Upper lobe of left lung (tissue), 6 donors: ENCODE results near the gene OOSP1. TPM values are rescaled to one million over a fixed set of nuclear protein-coding genes. Genes with fewer than 3 reads are reported as not detected.

ENCODE experiments used
- ATAC-seq, 2 donors: fragments of 200-7000 bp; cut with Tn5 transposase; one replicate each; pipeline ENCODE4 v1.9.1; 2022; ENCODE audit warnings: mild to moderate bottlenecking in 2 of 2, moderate library complexity in 2 of 2; ENCODE audit not compliant: low FRiP score in 2 of 2
- DNase-seq, 2 donors: peaks; one replicate each; pipeline ENCODE4 v3.0.0-alpha.2; 2019 to 2020
- H3K27ac ChIP-seq, 4 donors: fragments of 200-600 bp; sonication (generic); one replicate each; pipeline ENCODE4 v1.5.1; 2016 to 2019
- H3K27me3 ChIP-seq, 4 donors: fragments of 200-600 bp; sonication (generic); one replicate each; pipeline ENCODE4 v1.5.1; 2017 to 2019
- H3K36me3 ChIP-seq, 4 donors: fragments of 200-600 bp; sonication (generic); one replicate each; pipeline ENCODE4 v1.5.1; 2016 to 2019
- H3K4me1 ChIP-seq, 4 donors: fragments of 200-600 bp; sonication (generic); one replicate each; pipeline ENCODE4 v1.5.1; 2018 to 2019
- H3K4me3 ChIP-seq, 4 donors: fragments of 200-600 bp; sonication (generic); one replicate each; pipeline ENCODE4 v1.5.1; 2017 to 2019; ENCODE audit warnings: mild to moderate bottlenecking in 2 of 4, moderate library complexity in 1 of 4
- H3K9me3 ChIP-seq, 4 donors: fragments of 200-600 bp; sonication (generic); one replicate each; pipeline ENCODE4 v1.5.1; 2018 to 2019
- CTCF ChIP-seq, 6 experiments: fragments of 450-650 bp in 4 of 6; fragments of 200-600 bp in 2 of 6; sonication (generic) in 2 of 6; IDR thresholded peaks; one replicate each; pipeline ENCODE4 v1.5.1; 2016 to 2019; ENCODE audit warnings: antibody characterized with exemption in 6 of 6
- EP300 ChIP-seq, 4 donors: sonication (generic); formaldehyde crosslinking; IDR thresholded peaks; one replicate each; pipeline ENCODE4 v1.5.1; 2017; ENCODE audit warnings: antibody characterized with exemption in 4 of 4, control low read depth in 2 of 4
- POLR2A ChIP-seq, 4 donors: fragments of 450-650 bp; IDR thresholded peaks; one replicate each; pipeline ENCODE4 v1.5.1; 2016 to 2017; ENCODE audit warnings: antibody characterized with exemption in 4 of 4, mild to moderate bottlenecking in 2 of 4
- POLR2AphosphoS5 ChIP-seq, 2 donors: sonication (generic); formaldehyde crosslinking; IDR thresholded peaks; one replicate each; pipeline ENCODE4 v1.5.1; 2017; ENCODE audit warnings: antibody characterized with exemption in 2 of 2
- WGBS, 2 donors: methylation state at CpG; one replicate each; pipeline ENCODE4 v1.1.5; 2017 to 2018; 5-methylcytosine and 5-hydroxymethylcytosine counted together
- total RNA-seq, 6 donors: library from RNA; depleted of rRNA in 4 of 6; stranded (reverse); fragments of >200 nt in 4 of 6; gene quantifications; one replicate each; pipeline versions ENCODE4 v1.1.0 to v1.2.1, GENCODE V29; 2016 to 2021
- donor health status: DM: no; HTN: no; CAD: no; lungs with moderate emphysema.
- donor health status: DM: no; HTN: yes; CAD: no; lungs with severe emphysema.

Gene OOSP1
- total RNA-seq, 6 donors from 2014 or later = 0.91 TPM; not detected in 5

GRCh38 chr11:59990421-59990820 is 52.2 kb downstream of the OOSP1 start:
- no peaks in the 10 kb centered on the region for H3K36me3 ChIP-seq
- H3K4me1 ChIP-seq = no peaks in the 10 kb centered on the region
- no peak for ATAC-seq
- H3K27me3 ChIP-seq = no peaks in the 10 kb centered on the region
- no peaks in the 10 kb centered on the region for H3K9me3 ChIP-seq
- no peak overlapping the region for H3K27ac ChIP-seq
- H3K4me3 ChIP-seq = no peak overlapping the region
- 80 to 93% methylated on average over 1 of the region's 1 CpG for WGBS, 2 donors
- DNase-seq = no peak
- no peak for TF ChIP-seq EP300 (IDR thresholded peaks at IDR 0.05)
- TF ChIP-seq CTCF (IDR thresholded peaks at IDR 0.05) = no peak
- TF ChIP-seq POLR2A (IDR thresholded peaks at IDR 0.05) = no peak
- TF ChIP-seq POLR2AphosphoS5 (IDR thresholded peaks at IDR 0.05) = no peak

GRCh38 chr11:59992425-59992824 is 54.2 kb downstream of the OOSP1 start:
- ATAC-seq (no peak), DNase-seq (no peak)
- Histone ChIP-seq H3K9me3 (no peaks in the 10 kb centered on the region), H3K27me3 (no peaks in the 10 kb centered on the region), H3K4me3 (no peak overlapping the region), H3K4me1 (no peaks in the 10 kb centered on the region), H3K36me3 (no peaks in the 10 kb centered on the region), H3K27ac (no peak overlapping the region)
- whole genome bisulfite sequencing, 2 donors = 38 to 44% methylated on average over 5 of the region's 5 CpGs
- TF ChIP-seq CTCF (IDR thresholded peaks at IDR 0.05) = no peak
- TF ChIP-seq POLR2AphosphoS5 (IDR thresholded peaks at IDR 0.05) = no peak
- no peak for TF ChIP-seq POLR2A (IDR thresholded peaks at IDR 0.05)
- no peak for TF ChIP-seq EP300 (IDR thresholded peaks at IDR 0.05)

- ATAC-seq = no peak
- Histone ChIP-seq H3K27ac (no peak overlapping the region), H3K36me3 (no peaks in the 10 kb centered on the region), H3K9me3 (no peaks in the 10 kb centered on the region), H3K4me1 (no peaks in the 10 kb centered on the region), H3K27me3 (no peaks in the 10 kb centered on the region), H3K4me3 (no peak overlapping the region)
- 59 to 70% methylated on average over 2 of the region's 2 CpGs for WGBS, 2 donors
- TF ChIP-seq CTCF (IDR thresholded peaks at IDR 0.05) (no peak), POLR2AphosphoS5 (IDR thresholded peaks at IDR 0.05) (no peak), EP300 (IDR thresholded peaks at IDR 0.05) (no peak), POLR2A (IDR thresholded peaks at IDR 0.05) (no peak)
- DNase-seq = no peak
Measured at GRCh38 chr11:59997800-59998199, 59.6 kb downstream of the OOSP1 start.

- Histone ChIP-seq H3K4me1 (no peaks in the 10 kb centered on the region), H3K4me3 (no peak overlapping the region), H3K9me3 (no peaks in the 10 kb centered on the region), H3K36me3 (no peaks in the 10 kb centered on the region), H3K27me3 (no peaks in the 10 kb centered on the region), H3K27ac (no peak overlapping the region)
- DNase-seq (no peak), ATAC-seq (no peak)
- WGBS, 2 donors = 68 to 71% methylated on average over 4 of the region's 4 CpGs
- TF ChIP-seq POLR2AphosphoS5 (IDR thresholded peaks at IDR 0.05) = no peak
- no peak for TF ChIP-seq CTCF (IDR thresholded peaks at IDR 0.05)
- TF ChIP-seq EP300 (IDR thresholded peaks at IDR 0.05) = no peak
- no peak for TF ChIP-seq POLR2A (IDR thresholded peaks at IDR 0.05)
Measured at GRCh38 chr11:59999691-60000090, 61.5 kb downstream of the OOSP1 start.

GRCh38 chr11:60003729-60004128 is 65.5 kb downstream of the OOSP1 start:
- Histone ChIP-seq H3K36me3 (no peaks in the 10 kb centered on the region), H3K4me3 (no peak overlapping the region), H3K27ac (no peak overlapping the region), H3K9me3 (no peaks in the 10 kb centered on the region), H3K27me3 (no peaks in the 10 kb centered on the region), H3K4me1 (no peaks in the 10 kb centered on the region)
- no peak for TF ChIP-seq EP300 (IDR thresholded peaks at IDR 0.05)
- no peak for TF ChIP-seq POLR2AphosphoS5 (IDR thresholded peaks at IDR 0.05)
- TF ChIP-seq CTCF (IDR thresholded peaks at IDR 0.05) = no peak
- TF ChIP-seq POLR2A (IDR thresholded peaks at IDR 0.05) = no peak
- no peak for ATAC-seq
- WGBS, 2 donors = 71 to 85% methylated on average over 2 of the region's 2 CpGs
- no peak for DNase-seq
